Ovary (tissue), 3 donors: ENCODE results near the gene EPDR1.

ENCODE experiments used
- CTCF ChIP-seq, 3 donors: fragments of 450-650 bp in 2 of 3; fragments of 200-600 bp in 1 of 3; IDR thresholded peaks; one replicate each; pipeline versions ENCODE4 v1.5.1 to v1.8.0; 2016 to 2022; ENCODE audit warnings: antibody characterized with exemption in 3 of 3, mild to moderate bottlenecking in 1 of 3
- POLR2A ChIP-seq: fragments of 450-650 bp; IDR thresholded peaks from one replicate; pipeline ENCODE4 v1.6.1; 2017; ENCODE audit warnings: antibody characterized with exemption, mild to moderate bottlenecking, moderate library complexity
- donor health status: DM: no; HTN: no; CAD: no.

- no peak for TF ChIP-seq CTCF (IDR thresholded peaks at IDR 0.05)
- TF ChIP-seq POLR2A: no peak
These were observed 12.1 kb downstream of the EPDR1 start for GRCh38 chr7:37932543-37932942.
